ENCODE measurements around the gene PIRT.

PIRT gene

GRCh38 chr17:10787306-10788045 lies 50.4 kb downstream of the PIRT start:
- DNase-seq (ENCODE audit: low read depth) = no peak

GRCh38 chr17:10785295-10785694 lies 52.6 kb downstream of the PIRT start:
- no peak for DNase-seq (ENCODE audit: low read depth)

GRCh38 chr17:10779609-10780008 lies 58.3 kb downstream of the PIRT start:
- no peak for DNase-seq (ENCODE audit: low read depth)

GRCh38 chr17:10777890-10778289 lies 60.0 kb downstream of the PIRT start:
- DNase-seq (ENCODE audit: low read depth) = no peak

GRCh38 chr17:10777131-10777807 lies 60.6 kb downstream of the PIRT start:
- no peak for DNase-seq (ENCODE audit: low read depth)

- no peak for DNase-seq (ENCODE audit: low read depth)
Observed at GRCh38 chr17:10776381-10776780, 61.5 kb downstream of the PIRT start.

- no peak for DNase-seq (ENCODE audit: low read depth)
Observed at GRCh38 chr17:10775740-10776356, 62.0 kb downstream of the PIRT start.

GRCh38 chr17:10775058-10775457 lies 62.8 kb downstream of the PIRT start:
- DNase-seq (ENCODE audit: low read depth) = no peak

- DNase-seq (ENCODE audit: low read depth) = no peak
Observed at GRCh38 chr17:10773391-10773790, 64.5 kb downstream of the PIRT start.

All from stimulated activated CD8-positive, alpha-beta memory T cell treated with anti-CD3 and anti-CD28 coated beads, Interleukin-7, amount 100 ng/mL, for 24 hours (primary cell).